ENCODE results near the gene HES2.
"Not testable (repeated sequence)": the region's sequence is repeated elsewhere in the genome, so short reads cannot be mapped to it uniquely, and the experiment has no call there.

HES2 gene

GRCh38 chr1:6450486-6450885, 30.8 kb upstream of the HES2 start:
- H4K91ac ChIP-seq (ENCODE audit: low read depth, low read length); H4K12ac ChIP-seq (ENCODE audit: low read depth, low read length); H4K8ac ChIP-seq (ENCODE audit: low read depth, low read length); H2AFZ ChIP-seq (ENCODE audit: insufficient read depth, low read length, poor library complexity); H3K4me2 ChIP-seq (ENCODE audit: low read length); H3K18ac ChIP-seq (ENCODE audit: low read length); H3K23ac ChIP-seq (ENCODE audit: low read length); H3K27ac ChIP-seq (ENCODE audit: low read depth, low read length); H3K9me3 ChIP-seq (ENCODE audit: insufficient read depth, low read depth, low read length); H3K14ac ChIP-seq (ENCODE audit: low read length); H2AK5ac ChIP-seq (ENCODE audit: low read length); H3K9ac ChIP-seq (ENCODE audit: low read length); H3K4me3 ChIP-seq (ENCODE audit: low read depth, low read length); H3K4ac ChIP-seq (ENCODE audit: low read depth, low read length); H3K79me1 ChIP-seq (ENCODE audit: low read length); H2BK120ac ChIP-seq (ENCODE audit: insufficient read depth, low read length, poor library complexity); DNase-seq; H2BK12ac ChIP-seq (ENCODE audit: low read length); H2BK5ac ChIP-seq (ENCODE audit: low read depth, low read length, poor library complexity); H3K79me2 ChIP-seq (ENCODE audit: control insufficient read depth, insufficient read depth, low read length, poor library complexity); H3K36me3 ChIP-seq (ENCODE audit: control insufficient read depth in 1 of 2, insufficient read depth in 2 of 2, low read length in 2 of 2): not testable (repeated sequence)
- WGBS (ENCODE audit: extremely low coverage, insufficient coverage, insufficient read length): no CpG with 5 or more reads among the region's 10 CpGs
- Histone ChIP-seq H3K4me1 (ENCODE audit: control insufficient read depth in 1 of 2, insufficient read depth in 2 of 2, low read length in 2 of 2) (peaks cover 4 to 13% of the 10 kb centered on the region in 2 experiments), H3K27me3 (ENCODE audit: insufficient read depth, low read length) (peaks cover 21% of the 10 kb centered on the region)

GRCh38 chr1:6450005-6450450, 30.3 kb upstream of the HES2 start:
- Histone ChIP-seq H3K23ac (ENCODE audit: low read length) (no peak overlapping the region), H3K4ac (ENCODE audit: low read depth, low read length) (no peak overlapping the region), H4K91ac (ENCODE audit: low read depth, low read length) (no peak overlapping the region), H3K27ac (ENCODE audit: low read depth, low read length) (no peak overlapping the region), H4K8ac (ENCODE audit: low read depth, low read length) (no peak overlapping the region), H3K9ac (ENCODE audit: low read length) (no peak overlapping the region), H2BK5ac (ENCODE audit: low read depth, low read length, poor library complexity) (no peak overlapping the region), H3K4me1 (ENCODE audit: control insufficient read depth in 1 of 2, insufficient read depth in 2 of 2, low read length in 2 of 2) (peaks cover 4 to 13% of the 10 kb centered on the region in 2 experiments), H2AK5ac (ENCODE audit: low read length) (no peak overlapping the region), H3K9me3 (ENCODE audit: insufficient read depth, low read depth, low read length) (no peaks in the 10 kb centered on the region), H3K4me2 (ENCODE audit: low read length) (no peak overlapping the region), H2AFZ (ENCODE audit: insufficient read depth, low read length, poor library complexity) (no peak overlapping the region), H2BK120ac (ENCODE audit: insufficient read depth, low read length, poor library complexity) (no peak overlapping the region), H3K27me3 (ENCODE audit: insufficient read depth, low read length) (peaks cover 21% of the 10 kb centered on the region), H3K36me3 (ENCODE audit: control insufficient read depth in 1 of 2, insufficient read depth in 2 of 2, low read length in 2 of 2) (no peaks in the 10 kb centered on the region), H3K14ac (ENCODE audit: low read length) (no peak overlapping the region), H3K18ac (ENCODE audit: low read length) (no peak overlapping the region), H4K12ac (ENCODE audit: low read depth, low read length) (no peak overlapping the region), H3K4me3 (ENCODE audit: low read depth, low read length) (no peak overlapping the region), H3K79me2 (ENCODE audit: control insufficient read depth, insufficient read depth, low read length, poor library complexity) (no peaks in the 10 kb centered on the region), H3K79me1 (ENCODE audit: low read length) (no peaks in the 10 kb centered on the region), H2BK12ac (ENCODE audit: low read length) (no peak overlapping the region)
- DNase-seq: no peak
- WGBS (ENCODE audit: extremely low coverage, insufficient coverage, insufficient read length): no CpG with 5 or more reads among the region's 7 CpGs

- WGBS (ENCODE audit: extremely low coverage, insufficient coverage, insufficient read length): no CpG with 5 or more reads among the region's 66 CpGs
- H2BK5ac ChIP-seq (ENCODE audit: low read depth, low read length, poor library complexity): no peak overlapping the region
- H3K14ac ChIP-seq (ENCODE audit: low read length): no peak overlapping the region
- no peak overlapping the region for H3K4ac ChIP-seq (ENCODE audit: low read depth, low read length)
- H4K91ac ChIP-seq (ENCODE audit: low read depth, low read length): no peak overlapping the region
- H3K9me3 ChIP-seq (ENCODE audit: insufficient read depth, low read depth, low read length): no peaks in the 10 kb centered on the region
- H4K8ac ChIP-seq (ENCODE audit: low read depth, low read length): no peak overlapping the region
- no peaks in the 10 kb centered on the region for H3K79me1 ChIP-seq (ENCODE audit: low read length)
- H3K4me1 ChIP-seq (ENCODE audit: control insufficient read depth in 1 of 2, insufficient read depth in 2 of 2, low read length in 2 of 2): peaks cover 4 to 13% of the 10 kb centered on the region in 2 experiments
- no peaks in the 10 kb centered on the region for H3K36me3 ChIP-seq (ENCODE audit: control insufficient read depth in 1 of 2, insufficient read depth in 2 of 2, low read length in 2 of 2)
- H3K4me2 ChIP-seq (ENCODE audit: low read length): peak overlapping the region; percentile 56
- no peak overlapping the region for H2AK5ac ChIP-seq (ENCODE audit: low read length)
- peaks cover 21% of the 10 kb centered on the region for H3K27me3 ChIP-seq (ENCODE audit: insufficient read depth, low read length)
- H2BK12ac ChIP-seq (ENCODE audit: low read length): no peak overlapping the region
- no peak overlapping the region for H3K23ac ChIP-seq (ENCODE audit: low read length)
- no peak for DNase-seq
- H3K18ac ChIP-seq (ENCODE audit: low read length): no peak overlapping the region
- no peaks in the 10 kb centered on the region for H3K79me2 ChIP-seq (ENCODE audit: control insufficient read depth, insufficient read depth, low read length, poor library complexity)
- no peak overlapping the region for H3K9ac ChIP-seq (ENCODE audit: low read length)
- no peak overlapping the region for H2BK120ac ChIP-seq (ENCODE audit: insufficient read depth, low read length, poor library complexity)
- no peak overlapping the region for H2AFZ ChIP-seq (ENCODE audit: insufficient read depth, low read length, poor library complexity)
- no peak overlapping the region for H4K12ac ChIP-seq (ENCODE audit: low read depth, low read length)
- H3K4me3 ChIP-seq (ENCODE audit: low read depth, low read length): no peak overlapping the region
- H3K27ac ChIP-seq (ENCODE audit: low read depth, low read length): no peak overlapping the region
Observed at GRCh38 chr1:6448749-6449631, 29.3 kb upstream of the HES2 start.

GRCh38 chr1:6447818-6448748, 28.4 kb upstream of the HES2 start:
- Histone ChIP-seq H4K12ac (ENCODE audit: low read depth, low read length) (no peak overlapping the region), H3K79me2 (ENCODE audit: control insufficient read depth, insufficient read depth, low read length, poor library complexity) (no peaks in the 10 kb centered on the region), H2BK5ac (ENCODE audit: low read depth, low read length, poor library complexity) (no peak overlapping the region), H2BK12ac (ENCODE audit: low read length) (no peak overlapping the region), H3K27me3 (ENCODE audit: insufficient read depth, low read length) (peaks cover 21% of the 10 kb centered on the region), H2AK5ac (ENCODE audit: low read length) (no peak overlapping the region), H3K18ac (ENCODE audit: low read length) (no peak overlapping the region), H3K4ac (ENCODE audit: low read depth, low read length) (no peak overlapping the region), H3K9ac (ENCODE audit: low read length) (no peak overlapping the region), H2AFZ (ENCODE audit: insufficient read depth, low read length, poor library complexity) (no peak overlapping the region), H3K4me3 (ENCODE audit: low read depth, low read length) (no peak overlapping the region), H3K23ac (ENCODE audit: low read length) (no peak overlapping the region), H3K79me1 (ENCODE audit: low read length) (no peaks in the 10 kb centered on the region), H3K4me2 (ENCODE audit: low read length) (peak overlapping the region; percentile 73), H3K14ac (ENCODE audit: low read length) (no peak overlapping the region), H3K9me3 (ENCODE audit: insufficient read depth, low read depth, low read length) (no peaks in the 10 kb centered on the region), H4K8ac (ENCODE audit: low read depth, low read length) (no peak overlapping the region), H3K27ac (ENCODE audit: low read depth, low read length) (no peak overlapping the region), H4K91ac (ENCODE audit: low read depth, low read length) (no peak overlapping the region), H3K4me1 (ENCODE audit: control insufficient read depth in 1 of 2, insufficient read depth in 2 of 2, low read length in 2 of 2) (peaks cover 4 to 13% of the 10 kb centered on the region in 2 experiments), H3K36me3 (ENCODE audit: control insufficient read depth in 1 of 2, insufficient read depth in 2 of 2, low read length in 2 of 2) (no peaks in the 10 kb centered on the region), H2BK120ac (ENCODE audit: insufficient read depth, low read length, poor library complexity) (no peak overlapping the region)
- no peak for DNase-seq
- WGBS (ENCODE audit: extremely low coverage, insufficient coverage, insufficient read length): no CpG with 5 or more reads among the region's 68 CpGs
